Activated CD4-positive, alpha-beta T cell treated with anti-CD3 and anti-CD28 coated beads for 36 hours (primary cell): ENCODE measurements around the gene STRN3. TPM values are rescaled to one million over a fixed set of nuclear protein-coding genes. Genes with fewer than 3 reads are reported as not detected.
"Not testable (repeated sequence)": the region's sequence is repeated elsewhere in the genome, so short reads cannot be mapped to it uniquely, and the experiment has no call there.

Experiments
- ATAC-seq: fragments of 200-7000 bp; cut with Tn5 transposase; one replicate; pipeline ENCODE4 v1.10.0; 2021; ENCODE audit warnings: mild to moderate bottlenecking, moderate library complexity
- CTCF ChIA-PET: fragments of 350-600 bp; sonication (Branson Sonifier 250); formaldehyde crosslinking; loops from one replicate; lab custom pipeline; 2021; ENCODE audit warnings: antibody characterized with exemption; lab: Charles Lee
- POLR2A ChIA-PET: fragments of 350-600 bp; sonication (Branson Sonifier 250); formaldehyde crosslinking; loops from one replicate; lab custom pipeline; 2021; ENCODE audit warnings: antibody characterized with exemption, inconsistent platforms; lab: Charles Lee
- DNase-seq: peaks from one replicate; pipeline ENCODE4 v3.0.0-alpha.2; 2020
- H3K27ac Mint-ChIP-seq: one replicate; pipeline ENCODE4 v1.8.0; 2021; ENCODE audit warnings: mixed read lengths
- H3K27me3 Mint-ChIP-seq: one replicate; pipeline ENCODE4 v1.8.0; 2021; ENCODE audit warnings: mixed read lengths
- H3K36me3 Mint-ChIP-seq: one replicate; pipeline ENCODE4 v1.8.0; 2021; ENCODE audit warnings: low read depth, mixed read lengths
- H3K4me1 Mint-ChIP-seq: one replicate; pipeline ENCODE4 v1.8.0; 2021; ENCODE audit warnings: mixed read lengths
- H3K4me3 Mint-ChIP-seq: one replicate; pipeline ENCODE4 v1.8.0; 2021; ENCODE audit warnings: mild to moderate bottlenecking, moderate library complexity, mixed read lengths
- H3K9me3 Mint-ChIP-seq: one replicate; pipeline ENCODE4 v1.8.0; 2021; ENCODE audit warnings: low read depth, mixed read lengths
- intact Hi-C, 2 experiments: fragments of 100-400 bp; cut with DNase I in 1 of 2; cut with micrococcal nuclease in 1 of 2; formaldehyde crosslinking; loops; one replicate each; pipeline versions ENCODE4 v1.14.2 to v1.15.1; 2022 to 2024; cut with DNase I, micrococcal nuclease
- total RNA-seq, 2 experiments: library from RNA; stranded (reverse); gene quantifications; one replicate each; pipeline ENCODE4 v1.2.3, GENCODE V29; 2021

STRN3 gene
- total RNA-seq, 2 experiments from 2014 or later = 17.9 to 22.5 TPM

- Mint-ChIP-seq H3K36me3 (peaks cover 18% of the 10 kb centered on the region), H3K27me3 (no peaks in the 10 kb centered on the region), H3K9me3 (no peaks in the 10 kb centered on the region), H3K4me3 (no peak overlapping the region), H3K4me1 (no peaks in the 10 kb centered on the region), H3K27ac (peak overlapping the region; percentile 6)
- no peak for ATAC-seq
- no peak for DNase-seq
- POLR2A ChIA-PET = no interaction called here
- intact Hi-C loops = no loop called here
- CTCF ChIA-PET = interaction anchor here (0.9 to 1.2 kb wide), 3 partner anchors 9 to 25 kb away, joined by 3 to 5 read pairs (median 5); no protein-coding TSS in a partner anchor
These were observed 85.3 kb downstream of the STRN3 start for GRCh38 chr14:30940886-30941285.

DNA sequence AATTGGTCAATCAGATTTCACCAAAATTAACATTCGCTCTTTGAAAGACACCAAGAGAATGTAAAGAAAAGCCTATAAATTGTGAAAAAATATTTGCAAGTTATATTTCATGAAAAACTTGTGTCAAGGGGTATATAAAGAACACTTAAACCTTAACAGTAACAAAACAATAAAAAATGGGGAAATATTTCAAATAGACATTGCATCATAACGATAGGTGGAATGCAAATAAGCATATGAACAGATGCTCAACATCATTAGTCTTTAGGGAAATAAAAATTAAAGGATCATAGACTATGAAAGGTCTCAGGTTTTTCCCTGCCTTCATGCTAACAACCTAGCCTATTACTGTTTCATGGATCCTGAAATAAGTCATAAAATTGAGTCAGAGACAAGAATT lies 87.6 kb downstream of the STRN3 start:
- ATAC-seq (no peak), DNase-seq (no peak)
- intact Hi-C loops = no loop called here
- Mint-ChIP-seq H3K9me3 (no peaks in the 10 kb centered on the region), H3K27me3 (no peaks in the 10 kb centered on the region), H3K27ac (no peak overlapping the region), H3K4me1 (no peaks in the 10 kb centered on the region), H3K4me3 (no peak overlapping the region), H3K36me3 (peaks cover 19% of the 10 kb centered on the region)
- ChIA-PET POLR2A (no interaction called here), CTCF (no interaction called here)

- POLR2A ChIA-PET = no interaction called here
- Mint-ChIP-seq H3K4me3 (no peak overlapping the region), H3K9me3 (no peaks in the 10 kb centered on the region), H3K4me1 (no peaks in the 10 kb centered on the region), H3K27ac (no peak overlapping the region), H3K36me3 (peaks cover 16% of the 10 kb centered on the region), H3K27me3 (no peaks in the 10 kb centered on the region)
- no peak for ATAC-seq
- DNase-seq = no peak
- intact Hi-C loops = no loop called here
- CTCF ChIA-PET = no interaction called here
These were observed 90.7 kb downstream of the STRN3 start for GRCh38 chr14:30935445-30935844.

DNA sequence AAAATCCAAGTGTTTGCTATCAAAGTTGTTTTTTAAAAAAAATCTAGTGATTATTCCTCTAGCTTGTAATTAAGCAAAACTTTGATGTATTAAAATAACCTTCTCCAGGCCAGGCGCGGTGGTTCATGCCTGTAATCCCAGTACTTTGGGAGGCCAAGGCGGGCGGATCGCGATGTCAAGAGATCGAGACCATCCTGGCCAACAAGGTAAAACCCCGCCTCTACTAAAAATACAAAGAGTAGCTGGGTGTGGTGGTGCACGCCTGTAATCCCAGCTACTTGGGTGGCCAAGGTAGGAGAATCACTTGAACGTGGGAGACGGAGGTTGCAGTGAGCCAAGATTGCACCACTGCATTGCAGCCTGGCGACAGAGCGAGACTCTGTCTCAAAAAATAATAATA lies 92.2 kb downstream of the STRN3 start:
- DNase-seq, H3K4me3 Mint-ChIP-seq, H3K4me1 Mint-ChIP-seq, POLR2A ChIA-PET, intact Hi-C loops, H3K27me3 Mint-ChIP-seq, H3K27ac Mint-ChIP-seq, H3K9me3 Mint-ChIP-seq, ATAC-seq: not testable (repeated sequence)
- CTCF ChIA-PET = interaction anchor here (1.2 to 1.7 kb wide), 2 partner anchors 15 to 149 kb away, joined by 3 to 5 read pairs; no protein-coding TSS in a partner anchor
- H3K36me3 Mint-ChIP-seq = peaks cover 16% of the 10 kb centered on the region

- intact Hi-C loops = no loop called here
- no peaks in the 10 kb centered on the region for H3K27me3 Mint-ChIP-seq
- H3K27ac Mint-ChIP-seq = no peak overlapping the region
- peaks cover 4% of the 10 kb centered on the region for H3K36me3 Mint-ChIP-seq
- H3K4me1 Mint-ChIP-seq = peaks cover 7% of the 10 kb centered on the region
- ChIA-PET CTCF (interaction anchor here (0.6 kb wide), 1 partner anchor 203 kb away, joined by 4 read pairs; no protein-coding TSS in a partner anchor), POLR2A (no interaction called here)
- ATAC-seq (no peak), DNase-seq (peak; percentile 10)
- no peaks in the 10 kb centered on the region for H3K9me3 Mint-ChIP-seq
- no peak overlapping the region for H3K4me3 Mint-ChIP-seq
These were observed 97.7 kb downstream of the STRN3 start for GRCh38 chr14:30928462-30928861.

DNA sequence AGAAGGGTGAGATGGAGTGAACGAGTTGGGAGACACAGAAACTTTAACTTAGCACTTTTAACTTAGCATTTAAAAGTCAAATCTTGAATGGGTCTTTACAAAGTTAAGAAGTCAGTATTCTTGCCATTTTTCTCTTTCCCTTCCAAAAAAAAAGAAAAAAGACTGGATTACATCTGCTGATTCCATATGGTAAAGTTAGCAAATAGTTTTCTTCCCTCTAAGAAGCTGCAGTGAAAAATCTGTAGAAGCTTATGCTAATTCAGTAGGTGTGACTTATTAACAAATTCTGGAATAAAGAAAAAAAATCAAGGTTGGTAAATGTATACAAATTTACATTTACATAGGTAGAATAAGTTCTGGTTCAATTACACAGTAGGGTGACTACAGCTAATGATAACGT lies 100.9 kb downstream of the STRN3 start:
- no peaks in the 10 kb centered on the region for H3K9me3 Mint-ChIP-seq
- CTCF ChIA-PET = interaction anchor here (0.7 kb wide), 1 partner anchor 25 kb away, joined by 3 read pairs; no protein-coding TSS in a partner anchor

GRCh38 chr14:30921788-30922187 lies 104.4 kb downstream of the STRN3 start:
- DNase-seq (no peak), ATAC-seq (no peak)
- Mint-ChIP-seq H3K4me1 (peaks cover 12% of the 10 kb centered on the region), H3K27me3 (no peaks in the 10 kb centered on the region), H3K27ac (no peak overlapping the region), H3K4me3 (no peak overlapping the region), H3K36me3 (peaks cover 25% of the 10 kb centered on the region), H3K9me3 (no peaks in the 10 kb centered on the region)
- intact Hi-C loops = no loop called here
- ChIA-PET CTCF (no interaction called here), POLR2A (no interaction called here)

More for the DNA sequence above, 100.9 kb downstream of the STRN3 start:
- H3K36me3 Mint-ChIP-seq = peaks cover 17% of the 10 kb centered on the region
- no peak overlapping the region for H3K27ac Mint-ChIP-seq
- POLR2A ChIA-PET = interaction anchor here (0.6 kb wide), 1 partner anchor 175 kb away, joined by 3 read pairs; no protein-coding TSS in a partner anchor
- ATAC-seq (no peak), DNase-seq (no peak)
- no peaks in the 10 kb centered on the region for H3K27me3 Mint-ChIP-seq
- no peak overlapping the region for H3K4me3 Mint-ChIP-seq
- intact Hi-C loops = no loop called here
- peaks cover 16% of the 10 kb centered on the region for H3K4me1 Mint-ChIP-seq

GRCh38 chr14:30921305-30921704 lies 104.9 kb downstream of the STRN3 start:
- H3K4me3 Mint-ChIP-seq = no peak overlapping the region
- H3K27me3 Mint-ChIP-seq = no peaks in the 10 kb centered on the region
- ATAC-seq (no peak), DNase-seq (no peak)
- peaks cover 25% of the 10 kb centered on the region for H3K36me3 Mint-ChIP-seq
- ChIA-PET POLR2A (no interaction called here), CTCF (interaction anchor here (1.3 kb wide), 1 partner anchor 11 kb away, joined by 3 read pairs; no protein-coding TSS in a partner anchor)
- intact Hi-C loops = no loop called here
- no peak overlapping the region for H3K27ac Mint-ChIP-seq
- no peaks in the 10 kb centered on the region for H3K9me3 Mint-ChIP-seq
- peaks cover 12% of the 10 kb centered on the region for H3K4me1 Mint-ChIP-seq

DNA sequence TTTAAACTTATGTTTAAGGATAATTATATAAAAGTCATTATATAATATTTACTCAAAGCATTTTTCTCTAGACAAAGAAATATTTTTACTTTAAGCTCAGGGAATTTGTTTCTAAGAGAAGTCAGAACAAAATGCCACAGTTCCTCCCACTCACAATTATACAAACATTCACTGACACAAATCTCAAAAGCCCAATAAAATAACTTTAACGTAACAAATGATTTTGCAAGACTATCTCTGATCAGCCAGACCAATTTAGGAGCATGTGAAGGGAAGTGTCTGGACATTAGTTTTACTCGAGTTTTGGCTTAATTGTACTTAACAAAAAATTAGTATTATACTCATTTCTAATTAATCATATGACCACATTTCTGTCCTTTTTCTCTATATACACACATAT lies 110.6 kb downstream of the STRN3 start:
- ATAC-seq (no peak), DNase-seq (no peak)
- CTCF ChIA-PET = interaction anchor here (0.6 to 2.0 kb wide), 5 partner anchors 8 to 29 kb away, joined by 3 to 7 read pairs (median 5); no protein-coding TSS in a partner anchor
- Mint-ChIP-seq H3K4me3 (no peak overlapping the region), H3K9me3 (no peaks in the 10 kb centered on the region), H3K4me1 (peaks cover 4% of the 10 kb centered on the region), H3K27ac (no peak overlapping the region), H3K27me3 (no peaks in the 10 kb centered on the region), H3K36me3 (peaks cover 23% of the 10 kb centered on the region)
- POLR2A ChIA-PET = no interaction called here
- intact Hi-C loops = no loop called here

DNA sequence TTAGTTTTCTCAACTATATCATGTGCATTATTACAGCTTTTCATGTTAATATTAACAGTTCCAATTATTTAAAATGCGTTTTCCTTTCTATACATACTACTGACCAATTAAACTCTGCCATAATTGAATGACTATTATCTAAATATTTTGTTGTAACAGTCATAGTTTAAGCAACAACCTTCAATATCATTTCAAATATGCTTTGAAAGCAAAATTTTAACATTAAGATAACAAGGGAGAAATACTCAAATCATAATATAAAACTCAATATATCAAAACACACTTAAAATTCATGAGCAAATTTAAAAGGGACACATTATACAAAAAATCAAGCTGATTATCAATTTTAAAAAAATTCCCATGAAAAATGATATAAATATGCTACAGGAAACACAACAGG lies 111.4 kb downstream of the STRN3 start:
- Mint-ChIP-seq H3K4me3 (no peak overlapping the region), H3K9me3 (no peaks in the 10 kb centered on the region), H3K27ac (no peak overlapping the region), H3K27me3 (no peaks in the 10 kb centered on the region), H3K4me1 (peaks cover 4% of the 10 kb centered on the region), H3K36me3 (peaks cover 18% of the 10 kb centered on the region)
- ATAC-seq = no peak
- DNase-seq = no peak
- intact Hi-C loops = no loop called here
- POLR2A ChIA-PET = no interaction called here
- CTCF ChIA-PET = interaction anchor here (0.5 to 2.0 kb wide), 4 partner anchors 8 to 394 kb away, joined by 3 to 7 read pairs (median 4); no protein-coding TSS in a partner anchor

DNA sequence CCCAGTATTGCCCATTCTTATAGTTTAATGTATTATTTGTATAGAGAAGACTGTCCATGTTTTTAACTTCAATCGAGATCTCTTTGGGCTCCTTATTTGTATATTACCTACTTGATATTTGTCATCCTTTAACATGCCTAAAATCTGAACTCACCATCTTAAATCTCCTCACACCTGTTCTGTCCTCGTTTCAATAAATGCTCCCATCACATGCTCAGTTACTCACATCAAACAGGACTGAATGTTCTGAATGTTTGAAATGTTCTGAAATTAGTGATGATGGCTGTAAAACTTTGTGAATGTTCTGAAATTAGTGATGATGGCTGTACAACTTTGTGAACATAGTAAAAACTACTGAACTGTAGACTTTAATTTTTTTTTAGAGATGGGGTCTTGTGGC lies 117.4 kb downstream of the STRN3 start:
- no peak overlapping the region for H3K27ac Mint-ChIP-seq
- no peak for DNase-seq
- ATAC-seq = no peak
- no peaks in the 10 kb centered on the region for H3K9me3 Mint-ChIP-seq
- POLR2A ChIA-PET = no interaction called here
- peaks cover 22% of the 10 kb centered on the region for H3K36me3 Mint-ChIP-seq
- CTCF ChIA-PET = no interaction called here
- intact Hi-C loops = no loop called here
- no peaks in the 10 kb centered on the region for H3K4me1 Mint-ChIP-seq
- no peak overlapping the region for H3K4me3 Mint-ChIP-seq
- H3K27me3 Mint-ChIP-seq = no peaks in the 10 kb centered on the region

DNA sequence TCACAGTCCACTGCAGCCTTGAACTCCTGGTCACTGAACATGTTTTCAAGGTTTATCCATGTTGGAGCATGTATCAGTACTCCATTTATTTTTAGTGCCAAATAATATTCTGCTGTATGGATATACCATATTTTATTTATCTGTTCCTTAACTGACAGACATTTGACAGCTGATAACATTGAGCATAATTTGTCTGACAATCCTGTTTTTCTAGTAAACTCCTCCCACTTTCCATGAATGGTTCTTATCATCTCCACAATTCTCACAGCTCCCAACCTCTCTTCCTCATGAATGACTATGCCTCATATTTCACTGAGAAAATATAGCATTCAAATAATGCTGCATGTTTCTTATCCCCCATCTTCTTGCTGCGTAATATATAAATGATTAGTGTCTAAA lies 118.5 kb downstream of the STRN3 start:
- DNase-seq (no peak), ATAC-seq (no peak)
- intact Hi-C loops = no loop called here
- POLR2A ChIA-PET = no interaction called here
- H3K4me3 Mint-ChIP-seq = no peak overlapping the region
- H3K27me3 Mint-ChIP-seq = no peaks in the 10 kb centered on the region
- no peak overlapping the region for H3K27ac Mint-ChIP-seq
- H3K9me3 Mint-ChIP-seq = no peaks in the 10 kb centered on the region
- peaks cover 22% of the 10 kb centered on the region for H3K36me3 Mint-ChIP-seq
- no peaks in the 10 kb centered on the region for H3K4me1 Mint-ChIP-seq
- CTCF ChIA-PET = interaction anchor here (2.3 kb wide), 1 partner anchor 7 kb away, joined by 7 read pairs; no protein-coding TSS in a partner anchor
